SK-N-SH treated with all-trans-retinoic acid at 6 μM for 48 hours (cell line): ENCODE data around the gene DNAAF2.

Experiments used
- CREB5 ChIP-seq: fragments of 250-450 bp; sonication (Bioruptor Pico); IDR thresholded peaks from 2 replicates; pipeline ENCODE4 v1.5.1; 2020; ENCODE audit warnings: low read depth, mild to moderate bottlenecking, moderate library complexity
- ISL1 ChIP-seq: fragments of 250-450 bp; sonication (Bioruptor Pico); IDR thresholded peaks from 2 replicates; pipeline ENCODE4 v2.1.2; 2022; ENCODE audit warnings: mild to moderate bottlenecking, moderate library complexity
- POU6F1 ChIP-seq: fragments of 250-450 bp; sonication (Bioruptor Pico); IDR thresholded peaks from 2 replicates; pipeline ENCODE4 v1.8.0; 2021; ENCODE audit warnings: low read depth, mild to moderate bottlenecking, moderate library complexity, borderline replicate concordance
- ZFP30 ChIP-seq: fragments of 450-650 bp; formaldehyde crosslinking; IDR thresholded peaks from 2 replicates; pipeline ENCODE4 v1.5.0; 2022; ENCODE audit warnings: mild to moderate bottlenecking, moderate library complexity
- ZNF70 ChIP-seq: fragments of 450-650 bp; formaldehyde crosslinking; IDR thresholded peaks from 2 replicates; pipeline ENCODE4 v1.5.0; 2020; ENCODE audit warnings: mild to moderate bottlenecking, moderate library complexity

GRCh38 chr14:49607583-49607982, 27.5 kb downstream of the DNAAF2 start:
- TF ChIP-seq ZNF70 (CRISPR knock-in tag) (no peak), ISL1 (CRISPR knock-in tag) (no peak), ZFP30 (no peak), POU6F1 (CRISPR knock-in tag) (no peak), CREB5 (CRISPR knock-in tag) (no peak)
